Ectodermal cell (in vitro differentiated cells): ENCODE results near the gene GREB1.

Source experiments
- H3K27ac ChIP-seq: 2 replicates; pipeline ENCODE4 v1.7.0; 2013; ENCODE audit warnings: mild to moderate bottlenecking, low read depth, low read length; ENCODE audit not compliant: insufficient read depth, poor library complexity, severe bottlenecking
- H3K27me3 ChIP-seq: 2 replicates; pipeline ENCODE4 v1.7.0; 2013; ENCODE audit warnings: mild to moderate bottlenecking, low read length; ENCODE audit not compliant: insufficient read depth, control insufficient read depth, poor library complexity, severe bottlenecking
- H3K36me3 ChIP-seq: one replicate; pipeline ENCODE4 v1.7.0; 2013; ENCODE audit warnings: low read length; ENCODE audit not compliant: control insufficient read depth, insufficient read depth
- H3K4me1 ChIP-seq: one replicate; pipeline ENCODE4 v1.7.0; 2013; ENCODE audit warnings: low read length; ENCODE audit not compliant: control insufficient read depth, insufficient read depth
- H3K4me3 ChIP-seq: 2 replicates; pipeline ENCODE4 v1.7.0; 2013; ENCODE audit warnings: low read depth, low read length, control low read depth; ENCODE audit not compliant: insufficient read depth
- H3K9me3 ChIP-seq: 2 replicates; pipeline ENCODE4 v1.7.0; 2013; ENCODE audit warnings: mild to moderate bottlenecking, low read length, moderate library complexity; ENCODE audit not compliant: control insufficient read depth
- WGBS, 2 experiments: methylation state at CpG; one replicate each; pipeline ENCODE4 v1.1.7; 2013; ENCODE audit warnings: missing lambda C conversion rate in 2 of 2; 5-methylcytosine and 5-hydroxymethylcytosine counted together

Gene GREB1

DNA sequence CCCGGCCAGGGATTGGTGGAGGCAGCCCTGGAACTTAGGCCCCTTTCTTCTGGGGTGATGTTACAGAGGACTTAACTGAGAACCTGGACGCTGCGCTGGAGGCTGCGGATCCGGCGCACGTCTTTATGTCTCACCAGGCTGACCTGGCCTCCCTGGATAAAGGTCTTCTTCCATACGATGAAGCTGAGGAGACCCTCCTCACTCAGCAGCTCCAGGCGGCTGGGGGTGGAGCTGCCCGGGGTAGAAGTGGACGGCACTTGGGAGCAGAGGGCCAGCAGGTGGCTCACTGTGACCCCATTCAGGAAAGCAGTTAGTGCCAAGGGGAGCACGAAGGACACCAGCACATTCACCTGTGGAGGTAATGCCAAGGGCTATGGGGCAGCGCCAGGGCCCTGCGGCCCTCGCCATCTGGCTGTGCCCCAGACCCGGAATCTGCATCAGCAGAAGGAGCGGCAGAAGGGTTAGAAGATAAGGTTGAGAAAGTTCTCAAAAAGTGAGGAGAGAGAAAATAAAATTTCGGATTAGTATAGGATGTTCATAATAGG, 128.1 kb downstream of the GREB1 start:
- WGBS, 2 experiments = 94% methylated on average over 18 of the region's 18 CpGs
- Histone ChIP-seq H3K27ac (no peak overlapping the region), H3K9me3 (no peaks in the 10 kb centered on the region), H3K4me1 (no peaks in the 10 kb centered on the region), H3K36me3 (no peaks in the 10 kb centered on the region), H3K27me3 (no peaks in the 10 kb centered on the region), H3K4me3 (no peak overlapping the region)

DNA sequence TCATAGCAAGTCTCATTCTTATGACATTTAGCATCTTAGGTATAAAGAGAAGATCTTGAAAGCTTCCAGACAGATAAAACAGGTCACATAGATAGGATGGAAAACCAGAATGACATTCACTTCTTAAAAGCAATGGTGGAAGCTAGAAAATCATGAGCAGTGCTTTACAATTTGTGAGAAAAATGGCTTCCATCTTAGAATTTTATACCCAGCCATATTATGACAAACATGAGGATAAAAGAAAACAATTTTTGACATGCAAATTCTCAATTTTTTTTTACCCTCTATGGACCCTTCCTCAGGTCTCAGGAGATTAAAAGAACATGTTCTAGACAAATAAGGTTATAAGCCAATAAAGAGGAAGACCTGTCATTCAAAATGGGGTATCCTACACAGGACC, 129.0 kb downstream of the GREB1 start:
- no peaks in the 10 kb centered on the region for H3K27me3 ChIP-seq
- no peaks in the 10 kb centered on the region for H3K4me1 ChIP-seq
- H3K27ac ChIP-seq = no peak overlapping the region
- H3K36me3 ChIP-seq = no peaks in the 10 kb centered on the region
- H3K4me3 ChIP-seq = no peak overlapping the region
- no peaks in the 10 kb centered on the region for H3K9me3 ChIP-seq

DNA sequence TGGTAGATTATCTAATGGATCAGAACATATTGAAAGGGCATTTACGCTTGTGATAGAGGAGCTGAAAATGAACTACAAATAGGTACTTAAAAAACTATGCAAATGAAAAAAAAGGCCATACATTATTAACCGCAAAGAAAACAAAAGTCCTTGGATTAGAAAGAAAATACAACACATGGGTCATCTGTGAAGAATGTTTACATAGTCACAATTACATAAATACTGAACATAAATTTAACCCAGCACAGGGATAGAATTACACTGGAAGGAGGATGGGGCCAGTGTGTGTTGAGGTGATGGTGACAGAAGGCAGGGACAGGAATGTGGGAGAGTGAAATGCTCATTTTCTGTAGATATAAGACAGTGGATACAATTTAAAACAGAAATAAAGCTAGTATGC, 129.6 kb downstream of the GREB1 start:
- H3K36me3 ChIP-seq = no peaks in the 10 kb centered on the region
- no peaks in the 10 kb centered on the region for H3K4me1 ChIP-seq
- H3K27ac ChIP-seq = no peak overlapping the region
- peaks cover under 1% of the 10 kb centered on the region for H3K27me3 ChIP-seq
- H3K4me3 ChIP-seq = no peak overlapping the region
- no peaks in the 10 kb centered on the region for H3K9me3 ChIP-seq
- WGBS, 2 experiments = 90% methylated on average over 2 of the region's 2 CpGs; no CpG with 5 or more reads in 1 of the 2 experiments

DNA sequence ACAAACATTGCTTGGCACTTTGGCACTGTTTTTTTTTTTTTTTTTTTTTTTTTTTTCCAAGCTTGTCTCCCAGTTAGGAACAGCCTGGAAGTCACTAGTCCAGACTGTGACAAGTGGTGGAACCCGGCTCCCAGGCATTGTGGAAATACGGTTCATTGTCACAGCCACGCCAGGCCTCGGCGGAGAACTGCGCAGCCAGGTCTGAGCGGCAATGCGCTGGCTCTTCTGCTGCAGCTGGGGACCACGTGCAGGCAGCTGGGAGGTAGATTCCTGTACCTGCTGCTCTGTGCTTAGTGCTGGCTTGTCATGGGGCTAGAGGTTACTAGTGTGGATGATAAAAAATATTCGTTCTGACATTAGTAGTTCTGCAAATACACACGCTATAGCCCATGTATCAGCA, 131.2 kb downstream of the GREB1 start:
- Histone ChIP-seq H3K4me3 (no peak overlapping the region), H3K27me3 (peaks cover 16% of the 10 kb centered on the region), H3K36me3 (no peaks in the 10 kb centered on the region), H3K4me1 (peaks cover 1% of the 10 kb centered on the region), H3K9me3 (no peaks in the 10 kb centered on the region), H3K27ac (no peak overlapping the region)
- 92 to 95% methylated on average over 11 of the region's 11 CpGs for WGBS, 2 experiments

DNA sequence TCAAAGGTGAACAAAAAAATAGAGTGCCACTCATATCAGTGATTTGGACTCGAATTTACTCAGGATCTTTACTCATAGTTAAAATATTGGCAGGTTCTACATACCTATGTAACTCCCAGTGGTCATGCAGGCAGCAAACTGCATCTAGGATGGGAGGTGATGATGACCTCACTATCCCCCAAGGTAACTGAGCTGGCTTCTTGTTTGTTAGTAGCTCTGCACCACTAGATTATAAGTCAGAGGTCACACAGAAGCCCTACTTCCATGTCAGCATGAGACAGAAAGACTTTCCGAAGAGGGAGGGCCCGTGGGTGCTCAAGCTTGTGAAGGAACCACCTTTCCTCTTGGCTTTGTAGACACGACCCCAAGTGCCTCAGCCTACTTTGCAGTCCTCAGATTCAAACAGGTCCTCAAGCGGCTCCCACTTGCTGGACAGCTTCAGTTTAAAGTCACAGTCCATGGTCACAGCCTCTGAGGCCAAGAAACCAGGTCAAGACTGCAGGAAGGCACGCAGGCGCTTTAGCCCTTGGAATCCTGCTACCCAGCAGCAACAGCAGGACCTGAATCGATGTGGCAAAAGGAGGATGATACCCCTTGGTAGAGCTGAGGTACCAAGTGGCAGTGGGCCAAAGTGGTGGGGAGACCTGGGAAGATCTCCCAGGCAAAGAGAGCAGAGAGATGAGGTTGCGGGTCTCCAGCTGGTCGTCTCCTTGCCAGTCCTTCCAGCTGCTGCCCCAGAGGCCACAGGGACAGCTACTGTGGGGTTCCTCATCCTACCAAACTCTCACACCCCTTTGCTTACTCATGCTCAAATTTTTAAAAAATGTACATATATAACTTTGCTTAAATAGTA, 131.9 kb downstream of the GREB1 start:
- Histone ChIP-seq H3K9me3 (no peaks in the 10 kb centered on the region), H3K36me3 (no peaks in the 10 kb centered on the region), H3K27ac (no peak overlapping the region), H3K27me3 (peaks cover 23% of the 10 kb centered on the region), H3K4me1 (peaks cover 6% of the 10 kb centered on the region), H3K4me3 (no peak overlapping the region)
- WGBS, 2 experiments = 87 to 92% methylated on average over 10 of the region's 10 CpGs

DNA sequence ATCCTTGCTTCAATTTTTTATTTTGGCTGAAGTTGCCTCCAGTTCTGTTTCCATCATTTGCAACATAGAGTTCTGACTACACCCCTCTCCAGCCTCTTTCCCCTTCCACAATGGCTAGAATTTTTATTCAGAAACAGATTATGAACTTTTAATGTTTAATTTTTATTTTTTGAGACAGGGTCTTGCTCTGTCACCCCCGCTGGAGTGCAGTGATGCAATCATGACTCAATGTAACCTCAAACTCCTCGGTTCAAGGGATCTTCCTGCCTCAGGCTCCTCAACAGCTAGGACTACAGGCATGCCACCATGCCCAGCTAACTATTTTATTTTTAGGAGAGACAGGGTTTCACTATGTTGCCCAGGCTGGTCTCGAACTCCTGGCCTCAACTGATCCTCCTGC, 133.3 kb downstream of the GREB1 start:
- Histone ChIP-seq H3K27ac (no peak overlapping the region), H3K27me3 (peaks cover 27% of the 10 kb centered on the region), H3K9me3 (no peaks in the 10 kb centered on the region), H3K36me3 (no peaks in the 10 kb centered on the region), H3K4me1 (peaks cover 6% of the 10 kb centered on the region), H3K4me3 (no peak overlapping the region)
- 84 to 86% methylated on average over 3 of the region's 3 CpGs for WGBS, 2 experiments

DNA sequence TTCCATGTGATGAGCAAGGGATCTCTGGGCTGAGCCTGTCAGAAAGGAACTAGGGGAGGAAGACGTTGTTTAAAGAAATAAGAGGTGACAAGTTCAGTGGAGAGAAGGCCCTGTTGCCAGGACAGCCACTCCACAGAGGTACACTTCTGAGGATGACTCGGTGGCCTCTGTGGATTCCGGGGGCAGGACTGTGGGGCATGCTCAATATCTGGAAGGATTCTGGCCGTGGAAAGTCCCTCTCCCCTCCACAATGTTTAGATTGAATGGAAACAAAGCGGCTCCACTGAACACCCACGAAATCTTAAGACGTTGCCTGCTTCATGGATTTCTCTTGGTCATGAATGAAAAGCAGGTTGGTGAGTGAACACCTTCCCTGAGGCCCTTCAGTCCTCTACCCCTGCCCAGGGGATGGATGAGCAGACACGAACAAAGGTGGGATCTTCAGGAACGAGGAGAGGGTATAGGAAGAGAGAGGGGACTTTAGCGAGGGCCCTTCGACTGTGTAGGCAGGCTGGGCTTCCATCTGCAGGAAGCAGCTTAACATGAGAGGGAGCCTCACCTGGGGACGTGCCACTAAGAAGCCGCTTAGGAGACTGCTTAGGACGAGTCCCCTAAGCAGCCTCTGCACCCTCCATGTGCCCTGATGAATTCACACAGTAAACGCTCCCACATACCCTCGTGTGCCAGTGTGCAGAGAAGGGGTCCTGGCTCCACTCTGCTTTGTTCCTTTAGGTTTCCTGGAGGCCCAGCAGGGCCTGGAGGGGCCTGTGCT, 134.2 kb downstream of the GREB1 start:
- no peaks in the 10 kb centered on the region for H3K36me3 ChIP-seq
- 86 to 87% methylated on average over 16 of the region's 16 CpGs for WGBS, 2 experiments
- H3K27me3 ChIP-seq = peaks cover 27% of the 10 kb centered on the region
- H3K9me3 ChIP-seq = no peaks in the 10 kb centered on the region
- no peak overlapping the region for H3K27ac ChIP-seq
- H3K4me3 ChIP-seq = no peak overlapping the region
- peaks cover 6% of the 10 kb centered on the region for H3K4me1 ChIP-seq

DNA sequence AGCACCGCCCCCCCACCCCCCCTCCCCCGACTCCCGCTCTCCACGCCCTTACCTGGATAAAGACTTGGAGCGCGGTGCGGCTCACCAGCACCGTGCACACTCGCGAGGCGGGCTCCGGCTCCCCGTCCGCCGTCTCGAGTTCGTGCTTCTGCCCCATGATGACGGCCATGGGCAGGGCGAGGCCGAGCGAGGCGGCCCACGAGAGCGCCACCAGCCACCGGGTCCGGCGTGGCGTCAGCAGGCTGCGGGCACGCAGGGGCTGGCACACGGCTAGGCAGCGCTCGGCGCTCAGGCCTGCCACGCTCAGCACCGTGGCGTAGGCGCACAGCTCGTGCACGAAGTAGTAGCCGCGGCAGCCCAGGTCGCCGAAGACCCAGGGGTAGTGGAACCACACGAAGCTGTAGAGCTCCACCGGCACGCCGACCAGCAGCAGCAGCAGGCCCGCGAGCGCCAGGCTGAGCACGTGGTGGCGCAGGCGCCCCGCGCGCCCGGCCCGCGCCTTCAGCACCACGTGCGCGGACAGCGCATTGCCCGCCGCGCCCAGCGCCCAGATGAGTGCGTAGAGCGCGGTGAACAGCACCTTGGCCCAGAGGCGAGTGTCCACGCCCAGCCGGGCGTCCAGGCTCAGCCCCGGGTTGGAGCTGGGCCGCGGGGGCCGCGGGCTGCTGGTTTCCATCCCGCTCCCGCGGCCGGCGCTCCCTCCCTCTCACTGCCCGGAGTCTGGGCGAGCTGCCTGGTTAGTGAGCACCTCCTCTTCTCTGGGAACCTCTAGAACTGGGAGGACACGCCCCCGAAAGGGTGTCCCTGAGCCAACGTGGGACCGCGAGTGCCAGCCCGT, 135.8 kb downstream of the GREB1 start, which contains the start of gene NTSR2:
NTSR2 (minus strand) TSS at position 742 of the 838 bp plus-strand sequence; CDS start at position 676, 66 bp downstream.
- H3K4me3 ChIP-seq = no peak within 1 kb of the TSS
- H3K4me1 ChIP-seq = peaks cover 6% of the 10 kb centered on the region
- WGBS, 2 experiments = 38 to 39% methylated on average over 90 to 93 of the region's 93 CpGs
- H3K27ac ChIP-seq = no peak within 1 kb of the TSS
- no peaks in the 10 kb centered on the region for H3K9me3 ChIP-seq
- H3K27me3 ChIP-seq = peaks cover 27% of the 10 kb centered on the region
- H3K36me3 ChIP-seq = no peaks in the 10 kb centered on the region

DNA sequence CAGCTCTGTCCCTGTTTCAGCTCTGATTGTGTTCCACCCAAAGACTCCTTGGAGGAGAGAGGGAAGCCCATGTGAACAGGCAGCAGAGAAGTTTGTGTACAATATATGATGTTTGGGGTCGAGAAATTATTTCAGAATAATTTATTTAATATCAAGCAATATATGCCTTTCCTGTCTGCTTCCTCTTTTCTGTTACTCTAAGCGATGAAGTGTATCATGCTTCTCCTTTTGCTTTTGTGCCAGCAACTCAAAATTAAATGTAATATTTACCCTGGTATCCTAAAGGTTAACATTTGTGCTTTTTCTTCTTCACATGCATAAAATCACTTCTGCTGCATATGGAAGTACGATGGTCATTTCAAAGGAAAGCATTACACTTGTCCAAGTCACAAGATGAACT, 138.6 kb downstream of the GREB1 start:
- H3K36me3 ChIP-seq = no peaks in the 10 kb centered on the region
- H3K4me3 ChIP-seq = no peak overlapping the region
- H3K27ac ChIP-seq = no peak overlapping the region
- no peaks in the 10 kb centered on the region for H3K9me3 ChIP-seq
- 89 to 95% methylated on average over 2 of the region's 3 CpGs for WGBS, 2 experiments
- peaks cover 27% of the 10 kb centered on the region for H3K27me3 ChIP-seq
- peaks cover 10% of the 10 kb centered on the region for H3K4me1 ChIP-seq
